WTC11 (cell line): ENCODE results near the gene SLC29A3. TPM values are rescaled to one million over a fixed set of nuclear protein-coding genes. Genes with fewer than 3 reads are reported as not detected.

ENCODE experiments used
- ATAC-seq: fragments of 200-7000 bp; cut with Tn5 transposase; 2 replicates; pipeline ENCODE4 v1.10.0; 2021; ENCODE audit warnings: mild to moderate bottlenecking, moderate library complexity
- CTCF ChIA-PET: fragments of 300-600 bp; sonication (Branson Sonifier 250); formaldehyde crosslinking; loops from one replicate; lab custom pipeline; 2021; ENCODE audit warnings: antibody characterized with exemption; lab: Charles Lee
- POLR2A ChIA-PET: fragments of 350-600 bp; sonication (Branson Sonifier 250); formaldehyde crosslinking; loops from one replicate; lab custom pipeline; 2021; ENCODE audit warnings: antibody characterized with exemption; lab: Charles Lee
- DNase-seq: peaks from one replicate; pipeline ENCODE4 v3.0.0; 2021; ENCODE audit warnings: low spot score
- H3K27ac Mint-ChIP-seq: 2 replicates; pipeline ENCODE4 v1.8.0; 2021; ENCODE audit warnings: mixed read lengths
- H3K27me3 Mint-ChIP-seq: 2 replicates; pipeline ENCODE4 v1.8.0; 2021; ENCODE audit warnings: low read depth, mild to moderate bottlenecking, moderate library complexity, mixed read lengths
- H3K36me3 Mint-ChIP-seq: 2 replicates; pipeline ENCODE4 v1.8.0; 2021; ENCODE audit warnings: mixed read lengths
- H3K4me1 Mint-ChIP-seq: 2 replicates; pipeline ENCODE4 v1.8.0; 2022; ENCODE audit warnings: mixed read lengths
- H3K4me3 Mint-ChIP-seq: 2 replicates; pipeline ENCODE4 v1.8.0; 2021; ENCODE audit warnings: mild to moderate bottlenecking, moderate library complexity, mixed read lengths
- H3K9me3 Mint-ChIP-seq: 2 replicates; pipeline ENCODE4 v1.8.0; 2021; ENCODE audit warnings: mixed read lengths
- AFF4 ChIP-seq: sonication (generic); formaldehyde crosslinking; IDR thresholded peaks from 2 replicates; pipeline ENCODE4 v1.8.1; 2023; ENCODE audit warnings: mild to moderate bottlenecking, missing genetic modification reagents, borderline replicate concordance
- E2F4 ChIP-seq: sonication (generic); formaldehyde crosslinking; IDR thresholded peaks from 2 replicates; pipeline ENCODE4 v1.8.1; 2022; ENCODE audit warnings: low read depth, mild to moderate bottlenecking, moderate library complexity, missing genetic modification reagents, borderline replicate concordance
- FOXP4 ChIP-seq: sonication (generic); formaldehyde crosslinking; IDR thresholded peaks from 2 replicates; pipeline ENCODE4 v1.8.0; 2022; ENCODE audit warnings: mild to moderate bottlenecking, missing genetic modification reagents
- IRF1 ChIP-seq: sonication (generic); formaldehyde crosslinking; IDR thresholded peaks from 2 replicates; pipeline ENCODE4 v1.8.0; 2023; ENCODE audit warnings: missing genetic modification reagents
- IRF2 ChIP-seq: sonication (generic); formaldehyde crosslinking; IDR thresholded peaks from 2 replicates; pipeline ENCODE4 v1.8.0; 2022; ENCODE audit warnings: low read depth, missing genetic modification reagents, borderline replicate concordance
- MAX ChIP-seq: sonication (generic); formaldehyde crosslinking; IDR thresholded peaks from 2 replicates; pipeline ENCODE4 v1.8.0; 2022; ENCODE audit warnings: mild to moderate bottlenecking, missing genetic modification reagents
- NFE2L1 ChIP-seq: sonication (generic); formaldehyde crosslinking; IDR thresholded peaks from 2 replicates; pipeline ENCODE4 v1.8.1; 2023; ENCODE audit warnings: missing genetic modification reagents
- NR1H2 ChIP-seq: sonication (generic); formaldehyde crosslinking; IDR thresholded peaks from 2 replicates; pipeline ENCODE4 v1.9.0; 2021; ENCODE audit warnings: mild to moderate bottlenecking, moderate library complexity, missing genetic modification reagents
- RELA ChIP-seq: sonication (generic); formaldehyde crosslinking; IDR thresholded peaks from 2 replicates; pipeline ENCODE4 v1.8.1; 2022; ENCODE audit warnings: missing genetic modification reagents, mild to moderate bottlenecking, borderline replicate concordance
- RORB ChIP-seq: fragments of 250-450 bp; sonication (Bioruptor Pico); IDR thresholded peaks from 2 replicates; pipeline ENCODE4 v1.9.0; 2021; ENCODE audit warnings: mild to moderate bottlenecking
- ZMAT4 ChIP-seq: fragments of 250-450 bp; sonication (Bioruptor Pico); IDR thresholded peaks from 2 replicates; pipeline ENCODE4 v1.9.0; 2021; ENCODE audit warnings: mild to moderate bottlenecking
- ZNF232 ChIP-seq: sonication (generic); formaldehyde crosslinking; IDR thresholded peaks from 2 replicates; pipeline ENCODE4 v1.8.0; 2022; ENCODE audit warnings: mild to moderate bottlenecking, missing genetic modification reagents
- total RNA-seq: library from RNA; stranded (reverse); gene quantifications from 3 replicates; pipeline ENCODE4 v1.2.3, GENCODE V29; 2021
- TF ChIP-seq, protein P1 (sequence below): sonication (generic); formaldehyde crosslinking; IDR thresholded peaks from 2 replicates; pipeline ENCODE4 v1.8.1; 2023; ENCODE audit warnings: mild to moderate bottlenecking, moderate library complexity, missing genetic modification reagents
- TF ChIP-seq, protein P2 (sequence below): sonication (generic); formaldehyde crosslinking; conservative IDR thresholded peaks from 2 replicates; pipeline ENCODE4 v1.8.1; 2023; ENCODE audit warnings: mild to moderate bottlenecking, low read depth, missing genetic modification reagents, moderate library complexity
- TF ChIP-seq, protein P3 (sequence below): fragments of 250-450 bp; sonication (Bioruptor Pico); IDR thresholded peaks from 2 replicates; pipeline ENCODE4 v1.9.0; 2021; ENCODE audit warnings: moderate library complexity, mild to moderate bottlenecking, inconsistent platforms, borderline replicate concordance

SLC29A3 gene
- total RNA-seq, 1 experiment from 2014 or later: 9.2 TPM

- TF ChIP-seq IRF2 (CRISPR knock-in tag) (no peak), ZMAT4 (CRISPR knock-in tag) (no peak), E2F4 (CRISPR knock-in tag) (no peak), MAX (no peak), IRF1 (CRISPR knock-in tag) (no peak), RELA (CRISPR knock-in tag) (no peak), FOXP4 (CRISPR knock-in tag) (no peak), NR1H2 (no peak), AFF4 (CRISPR knock-in tag) (no peak)
- TF ChIP-seq, protein P1, sequence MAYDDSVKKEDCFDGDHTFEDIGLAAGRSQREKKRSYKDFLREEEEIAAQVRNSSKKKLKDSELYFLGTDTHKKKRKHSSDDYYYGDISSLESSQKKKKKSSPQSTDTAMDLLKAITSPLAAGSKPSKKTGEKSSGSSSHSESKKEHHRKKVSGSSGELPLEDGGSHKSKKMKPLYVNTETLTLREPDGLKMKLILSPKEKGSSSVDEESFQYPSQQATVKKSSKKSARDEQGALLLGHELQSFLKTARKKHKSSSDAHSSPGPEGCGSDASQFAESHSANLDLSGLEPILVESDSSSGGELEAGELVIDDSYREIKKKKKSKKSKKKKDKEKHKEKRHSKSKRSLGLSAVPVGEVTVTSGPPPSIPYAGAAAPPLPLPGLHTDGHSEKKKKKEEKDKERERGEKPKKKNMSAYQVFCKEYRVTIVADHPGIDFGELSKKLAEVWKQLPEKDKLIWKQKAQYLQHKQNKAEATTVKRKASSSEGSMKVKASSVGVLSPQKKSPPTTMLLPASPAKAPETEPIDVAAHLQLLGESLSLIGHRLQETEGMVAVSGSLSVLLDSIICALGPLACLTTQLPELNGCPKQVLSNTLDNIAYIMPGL (CRISPR knock-in tag): no peak
- TF ChIP-seq, all 79 proteins: peak for 0
These were observed 18.2 kb downstream of the SLC29A3 start (continued) for GRCh38 chr10:71337219-71337701.

DNA sequence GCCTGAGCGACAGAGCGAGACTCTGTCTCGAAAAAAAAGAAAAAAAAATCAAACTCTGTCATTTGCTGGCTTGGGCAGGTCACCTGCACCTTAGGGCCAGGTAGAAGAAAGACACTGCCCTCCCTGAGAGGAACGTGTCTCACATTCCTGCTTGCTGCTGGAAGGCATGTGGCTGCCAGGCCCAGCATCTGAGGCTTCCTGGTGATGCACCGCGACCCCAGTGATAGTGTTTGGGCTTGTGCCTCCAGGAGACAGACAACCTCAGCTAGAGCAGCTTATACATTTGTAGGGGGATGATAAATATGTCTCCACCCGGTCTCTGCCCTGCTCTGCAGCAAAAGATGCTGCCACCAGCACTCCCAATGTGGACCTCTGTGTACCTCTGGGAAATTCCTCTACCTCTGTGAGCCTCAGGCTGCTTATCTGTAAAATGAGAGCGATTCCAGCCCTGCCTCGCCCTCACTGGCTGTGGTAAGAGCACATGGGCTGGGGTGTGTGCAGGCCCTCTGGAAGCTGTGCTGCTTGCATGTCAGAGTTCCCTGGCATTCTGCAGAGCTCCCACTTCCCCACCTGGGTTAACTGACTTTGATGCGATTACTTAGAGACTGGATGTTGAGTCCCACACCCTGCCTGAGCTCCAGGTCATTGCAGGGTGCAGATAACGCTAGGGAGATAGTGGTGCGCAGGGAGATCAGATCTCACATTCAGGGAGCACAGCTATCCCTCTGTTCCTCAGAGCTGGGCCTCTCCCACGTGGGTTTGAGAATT, 19.9 kb downstream of the SLC29A3 start:
- Mint-ChIP-seq H3K4me1 (peaks cover 61% of the 10 kb centered on the region), H3K27ac (no peak overlapping the region), H3K27me3 (no peaks in the 10 kb centered on the region), H3K4me3 (no peak overlapping the region), H3K9me3 (no peaks in the 10 kb centered on the region), H3K36me3 (no peaks in the 10 kb centered on the region; the same call in none of the 2 replicates)
- POLR2A ChIA-PET: interaction anchor here (0.6 kb wide), 2 partner anchors 470 to 578 kb away, joined by 3 to 7 read pairs; no protein-coding TSS in a partner anchor
- CTCF ChIA-PET: interaction anchor here (0.6 to 7.8 kb wide), 5 partner anchors 11 to 487 kb away, joined by 3 to 54 read pairs (median 3); partner anchors contain the start of gene SLC29A3
- TF ChIP-seq ZNF232 (CRISPR knock-in tag) (no peak), RORB (no peak), NFE2L1 (CRISPR knock-in tag) (no peak)
- TF ChIP-seq, protein P2, sequence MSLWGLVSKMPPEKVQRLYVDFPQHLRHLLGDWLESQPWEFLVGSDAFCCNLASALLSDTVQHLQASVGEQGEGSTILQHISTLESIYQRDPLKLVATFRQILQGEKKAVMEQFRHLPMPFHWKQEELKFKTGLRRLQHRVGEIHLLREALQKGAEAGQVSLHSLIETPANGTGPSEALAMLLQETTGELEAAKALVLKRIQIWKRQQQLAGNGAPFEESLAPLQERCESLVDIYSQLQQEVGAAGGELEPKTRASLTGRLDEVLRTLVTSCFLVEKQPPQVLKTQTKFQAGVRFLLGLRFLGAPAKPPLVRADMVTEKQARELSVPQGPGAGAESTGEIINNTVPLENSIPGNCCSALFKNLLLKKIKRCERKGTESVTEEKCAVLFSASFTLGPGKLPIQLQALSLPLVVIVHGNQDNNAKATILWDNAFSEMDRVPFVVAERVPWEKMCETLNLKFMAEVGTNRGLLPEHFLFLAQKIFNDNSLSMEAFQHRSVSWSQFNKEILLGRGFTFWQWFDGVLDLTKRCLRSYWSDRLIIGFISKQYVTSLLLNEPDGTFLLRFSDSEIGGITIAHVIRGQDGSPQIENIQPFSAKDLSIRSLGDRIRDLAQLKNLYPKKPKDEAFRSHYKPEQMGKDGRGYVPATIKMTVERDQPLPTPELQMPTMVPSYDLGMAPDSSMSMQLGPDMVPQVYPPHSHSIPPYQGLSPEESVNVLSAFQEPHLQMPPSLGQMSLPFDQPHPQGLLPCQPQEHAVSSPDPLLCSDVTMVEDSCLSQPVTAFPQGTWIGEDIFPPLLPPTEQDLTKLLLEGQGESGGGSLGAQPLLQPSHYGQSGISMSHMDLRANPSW (CRISPR knock-in tag): no peak
- TF ChIP-seq, protein P3, sequence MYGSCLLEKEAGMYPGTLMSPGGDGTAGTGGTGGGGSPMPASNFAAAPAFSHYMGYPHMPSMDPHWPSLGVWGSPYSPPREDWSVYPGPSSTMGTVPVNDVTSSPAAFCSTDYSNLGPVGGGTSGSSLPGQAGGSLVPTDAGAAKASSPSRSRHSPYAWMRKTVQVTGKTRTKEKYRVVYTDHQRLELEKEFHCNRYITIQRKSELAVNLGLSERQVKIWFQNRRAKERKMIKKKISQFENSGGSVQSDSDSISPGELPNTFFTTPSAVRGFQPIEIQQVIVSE: no peak
- DNase-seq (no peak), ATAC-seq (no peak)
